NB4 (cell line): ENCODE results near the gene SYT13.

ENCODE experiments used
- DNase-seq: peaks from one replicate; pipeline ENCODE4 v3.0.0; 2010; ENCODE audit warnings: low read depth
- H3K4me3 ChIP-seq: one replicate; pipeline ENCODE4 v1.5.1; 2011; ENCODE audit warnings: mild to moderate bottlenecking, low read depth, low read length, moderate library complexity
- MYC ChIP-seq: IDR thresholded peaks from 2 replicates; pipeline ENCODE4 v1.6.1; 2011; ENCODE audit warnings: low read depth, low read length
- POLR2A ChIP-seq: IDR thresholded peaks from 2 replicates; pipeline ENCODE4 v1.6.1; 2011; ENCODE audit warnings: mild to moderate bottlenecking; ENCODE audit not compliant: insufficient read length; ENCODE audit errors: extremely low read depth
- TF ChIP-seq, protein P1 (sequence below): IDR thresholded peaks from one replicate; pipeline ENCODE4 v1.5.1; 2012; ENCODE audit warnings: low read depth, low read length
- TF ChIP-seq, protein P2 (sequence below): IDR thresholded peaks from 2 replicates; pipeline ENCODE4 v1.6.1; 2011; ENCODE audit warnings: low read depth, low read length

Gene SYT13

GRCh38 chr11:45304111-45304991 lies 18.2 kb upstream of the SYT13 start:
- TF ChIP-seq, protein P1, sequence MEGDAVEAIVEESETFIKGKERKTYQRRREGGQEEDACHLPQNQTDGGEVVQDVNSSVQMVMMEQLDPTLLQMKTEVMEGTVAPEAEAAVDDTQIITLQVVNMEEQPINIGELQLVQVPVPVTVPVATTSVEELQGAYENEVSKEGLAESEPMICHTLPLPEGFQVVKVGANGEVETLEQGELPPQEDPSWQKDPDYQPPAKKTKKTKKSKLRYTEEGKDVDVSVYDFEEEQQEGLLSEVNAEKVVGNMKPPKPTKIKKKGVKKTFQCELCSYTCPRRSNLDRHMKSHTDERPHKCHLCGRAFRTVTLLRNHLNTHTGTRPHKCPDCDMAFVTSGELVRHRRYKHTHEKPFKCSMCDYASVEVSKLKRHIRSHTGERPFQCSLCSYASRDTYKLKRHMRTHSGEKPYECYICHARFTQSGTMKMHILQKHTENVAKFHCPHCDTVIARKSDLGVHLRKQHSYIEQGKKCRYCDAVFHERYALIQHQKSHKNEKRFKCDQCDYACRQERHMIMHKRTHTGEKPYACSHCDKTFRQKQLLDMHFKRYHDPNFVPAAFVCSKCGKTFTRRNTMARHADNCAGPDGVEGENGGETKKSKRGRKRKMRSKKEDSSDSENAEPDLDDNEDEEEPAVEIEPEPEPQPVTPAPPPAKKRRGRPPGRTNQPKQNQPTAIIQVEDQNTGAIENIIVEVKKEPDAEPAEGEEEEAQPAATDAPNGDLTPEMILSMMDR = no peak
- TF ChIP-seq MYC = no peak
- TF ChIP-seq, protein P2, sequence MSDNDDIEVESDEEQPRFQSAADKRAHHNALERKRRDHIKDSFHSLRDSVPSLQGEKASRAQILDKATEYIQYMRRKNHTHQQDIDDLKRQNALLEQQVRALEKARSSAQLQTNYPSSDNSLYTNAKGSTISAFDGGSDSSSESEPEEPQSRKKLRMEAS = no peak
- TF ChIP-seq POLR2A = no peak
- DNase-seq = no peak
- no peak overlapping the region for H3K4me3 ChIP-seq

DNA sequence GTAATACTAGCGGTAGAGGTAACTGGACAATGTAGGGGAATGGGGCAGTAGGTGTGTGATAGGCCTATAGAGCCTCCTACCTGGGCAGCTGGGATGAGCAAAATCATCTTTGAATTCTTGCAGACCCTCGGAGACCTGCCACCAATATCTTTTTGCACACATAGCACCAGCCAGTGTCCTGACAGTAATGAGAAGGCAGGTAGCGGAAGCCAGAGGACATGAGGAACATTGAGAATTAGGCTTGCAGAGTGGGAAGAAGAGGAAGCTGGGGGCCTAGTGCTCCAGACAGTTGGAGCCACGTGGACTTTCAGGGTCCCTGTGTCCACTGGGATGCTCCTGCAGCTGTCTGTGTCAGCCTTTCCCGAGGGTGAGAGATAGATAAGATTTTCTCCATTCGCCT lies 17.2 kb upstream of the SYT13 start:
- no peak for DNase-seq
- TF ChIP-seq, protein P1 = no peak
- TF ChIP-seq, protein P2 = no peak
- TF ChIP-seq MYC (no peak), POLR2A (no peak)
- H3K4me3 ChIP-seq = no peak overlapping the region

- H3K4me3 ChIP-seq = no peak overlapping the region
- DNase-seq = no peak
- TF ChIP-seq, protein P2 = no peak
- TF ChIP-seq, protein P1 = no peak
- TF ChIP-seq MYC = no peak
- TF ChIP-seq POLR2A = no peak
Observed at GRCh38 chr11:45301537-45302246, 15.6 kb upstream of the SYT13 start.

- no peak overlapping the region for H3K4me3 ChIP-seq
- no peak for DNase-seq
- TF ChIP-seq, protein P2 = no peak
- TF ChIP-seq MYC (no peak), POLR2A (no peak)
- TF ChIP-seq, protein P1 = no peak
Observed at GRCh38 chr11:45300715-45301114, 14.6 kb upstream of the SYT13 start.

- peak; percentile 59 for DNase-seq
- H3K4me3 ChIP-seq = no peak overlapping the region
- no peak for TF ChIP-seq MYC
Observed at GRCh38 chr11:45298718-45299117, 12.6 kb upstream of the SYT13 start.

DNA sequence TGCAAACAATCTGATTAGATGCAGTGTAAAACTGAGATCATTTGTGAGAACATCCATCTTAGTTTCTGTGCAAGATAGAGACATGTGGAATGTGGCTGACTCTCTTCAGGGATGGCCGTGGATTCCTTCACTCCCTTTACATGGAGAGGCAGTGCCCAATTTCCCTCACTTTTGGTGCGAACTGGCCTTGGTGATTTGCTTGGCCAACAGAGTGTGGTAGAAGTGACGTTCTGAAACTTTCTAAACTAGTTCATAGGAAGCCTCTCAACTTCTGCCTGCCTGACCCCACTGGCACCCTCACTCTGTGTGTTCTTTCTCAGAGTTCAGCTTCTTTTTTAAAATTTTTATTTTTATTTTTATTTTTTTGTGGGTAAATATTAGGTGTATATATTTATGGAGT lies 9.9 kb upstream of the SYT13 start:
- no peak overlapping the region for H3K4me3 ChIP-seq
- no peak for TF ChIP-seq MYC
- TF ChIP-seq, protein P2 = no peak
- TF ChIP-seq, protein P1 = no peak
- no peak for TF ChIP-seq POLR2A
- no peak for DNase-seq
